ENCODE measurements around the gene RTRAF. TPM values are rescaled to one million over a fixed set of nuclear protein-coding genes. Genes with fewer than 3 reads are reported as not detected.

Gene RTRAF
- total RNA-seq, 4 donors from 2014 or later = 16.7 to 50.7 (median 35.7) TPM

GRCh38 chr14:52053044-52053443, 63.7 kb downstream of the RTRAF start:
- peak overlapping the region in 3 of 4 donors; percentile 24 to 74 (median 71) for H3K27ac ChIP-seq
- H3K9me3 ChIP-seq = no peaks in the 10 kb centered on the region
- H3K27me3 ChIP-seq = no peaks in the 10 kb centered on the region
- H3K4me3 ChIP-seq = no peak overlapping the region
- TF ChIP-seq EP300 (IDR thresholded peaks at IDR 0.05) (no peak), POLR2A (IDR thresholded peaks at IDR 0.05) (no peak)
- TF ChIP-seq, protein P1, sequence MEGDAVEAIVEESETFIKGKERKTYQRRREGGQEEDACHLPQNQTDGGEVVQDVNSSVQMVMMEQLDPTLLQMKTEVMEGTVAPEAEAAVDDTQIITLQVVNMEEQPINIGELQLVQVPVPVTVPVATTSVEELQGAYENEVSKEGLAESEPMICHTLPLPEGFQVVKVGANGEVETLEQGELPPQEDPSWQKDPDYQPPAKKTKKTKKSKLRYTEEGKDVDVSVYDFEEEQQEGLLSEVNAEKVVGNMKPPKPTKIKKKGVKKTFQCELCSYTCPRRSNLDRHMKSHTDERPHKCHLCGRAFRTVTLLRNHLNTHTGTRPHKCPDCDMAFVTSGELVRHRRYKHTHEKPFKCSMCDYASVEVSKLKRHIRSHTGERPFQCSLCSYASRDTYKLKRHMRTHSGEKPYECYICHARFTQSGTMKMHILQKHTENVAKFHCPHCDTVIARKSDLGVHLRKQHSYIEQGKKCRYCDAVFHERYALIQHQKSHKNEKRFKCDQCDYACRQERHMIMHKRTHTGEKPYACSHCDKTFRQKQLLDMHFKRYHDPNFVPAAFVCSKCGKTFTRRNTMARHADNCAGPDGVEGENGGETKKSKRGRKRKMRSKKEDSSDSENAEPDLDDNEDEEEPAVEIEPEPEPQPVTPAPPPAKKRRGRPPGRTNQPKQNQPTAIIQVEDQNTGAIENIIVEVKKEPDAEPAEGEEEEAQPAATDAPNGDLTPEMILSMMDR (IDR thresholded peaks at IDR 0.05) = no peak
- 41% methylated on average over 5 of the region's 5 CpGs for WGBS, 2 donors
- H3K4me1 ChIP-seq = peaks cover 0 to 86% (median 51%) of the 10 kb centered on the region in 4 donors
- DNase-seq (ENCODE audit: low spot score in 2 of 2) = no peak
- peaks cover 0 to 5% (median 0%) of the 10 kb centered on the region in 3 donors for H3K36me3 ChIP-seq

DNA sequence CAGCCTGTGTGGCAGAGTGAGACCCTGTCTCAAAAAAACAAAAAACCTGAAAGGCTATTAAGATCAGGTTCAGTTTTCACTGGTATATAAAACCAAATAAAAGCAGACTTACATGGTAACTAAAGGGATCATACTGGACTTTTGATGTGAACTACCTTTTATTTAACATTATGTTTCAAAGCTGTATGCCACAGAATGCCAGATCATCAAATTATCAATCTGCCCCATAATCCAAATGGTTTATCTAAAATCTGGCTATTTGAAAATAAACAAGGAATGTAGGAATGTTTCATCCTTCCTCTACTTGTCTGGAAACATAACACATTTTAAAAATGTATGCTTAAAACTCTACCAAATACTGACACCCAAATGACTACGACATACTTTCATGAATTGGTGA, 65.3 kb downstream of the RTRAF start:
- Histone ChIP-seq H3K36me3 (peaks cover 0 to 5% (median 0%) of the 10 kb centered on the region in 3 donors), H3K9me3 (no peaks in the 10 kb centered on the region), H3K27ac (peak overlapping the region in 2 of 4 donors; percentile 61 to 74), H3K4me3 (no peak overlapping the region), H3K4me1 (peaks cover 0 to 87% (median 49%) of the 10 kb centered on the region in 4 donors), H3K27me3 (no peaks in the 10 kb centered on the region)
- no peak for TF ChIP-seq EP300 (IDR thresholded peaks at IDR 0.05)
- TF ChIP-seq, protein P1 (IDR thresholded peaks at IDR 0.05) = no peak
- no peak for TF ChIP-seq POLR2A (IDR thresholded peaks at IDR 0.05)
- DNase-seq (ENCODE audit: low spot score in 2 of 2) = no peak
- 37 to 38% methylated on average over 1 of the region's 1 CpG for WGBS, 2 donors

DNA sequence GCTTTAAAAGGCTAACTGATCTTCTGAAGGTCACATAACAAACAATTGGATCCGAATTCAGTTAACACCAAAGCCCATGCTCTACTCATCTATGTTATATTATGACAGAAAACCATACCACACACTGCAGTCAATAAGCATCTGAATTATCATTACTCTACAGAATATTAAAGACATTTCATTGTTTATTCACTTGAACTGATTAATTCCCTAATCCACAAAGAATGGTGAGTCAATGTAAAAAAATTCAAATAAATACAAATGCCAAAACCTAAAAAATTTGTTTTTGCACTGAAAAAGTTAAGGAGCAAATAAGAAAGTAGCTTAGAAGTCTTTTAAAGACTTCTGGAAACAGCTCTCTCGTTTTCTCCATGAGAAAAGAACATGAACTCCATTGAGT, 65.8 kb downstream of the RTRAF start:
- Histone ChIP-seq H3K27me3 (no peaks in the 10 kb centered on the region), H3K4me1 (peaks cover 0 to 87% (median 50%) of the 10 kb centered on the region in 4 donors), H3K36me3 (peaks cover 0 to 5% (median 0%) of the 10 kb centered on the region in 3 donors), H3K27ac (peak overlapping the region in 2 of 4 donors; percentile 61 to 74), H3K9me3 (no peaks in the 10 kb centered on the region), H3K4me3 (no peak overlapping the region)
- DNase-seq (ENCODE audit: low spot score in 2 of 2) = no peak
- 23 to 37% methylated on average over 2 of the region's 2 CpGs for WGBS, 2 donors
- TF ChIP-seq POLR2A (IDR thresholded peaks at IDR 0.05) = no peak
- TF ChIP-seq EP300 (IDR thresholded peaks at IDR 0.05) = no peak
- TF ChIP-seq, protein P1 (IDR thresholded peaks at IDR 0.05) = no peak

GRCh38 chr14:52058341-52058740, 69.0 kb downstream of the RTRAF start:
- no peaks in the 10 kb centered on the region for H3K27me3 ChIP-seq
- no peak for TF ChIP-seq EP300 (IDR thresholded peaks at IDR 0.05)
- TF ChIP-seq, protein P1 (IDR thresholded peaks at IDR 0.05) = no peak
- TF ChIP-seq POLR2A (IDR thresholded peaks at IDR 0.05) = no peak
- H3K9me3 ChIP-seq = no peaks in the 10 kb centered on the region
- 63 to 69% methylated on average over 3 of the region's 3 CpGs for WGBS, 2 donors
- H3K27ac ChIP-seq = peak overlapping the region in 2 of 4 donors; percentile 78 to 88
- no peak for DNase-seq (ENCODE audit: low spot score in 2 of 2)
- H3K4me3 ChIP-seq = no peak overlapping the region
- peaks cover 0 to 87% (median 48%) of the 10 kb centered on the region in 4 donors for H3K4me1 ChIP-seq
- peaks cover 0 to 5% (median 0%) of the 10 kb centered on the region in 3 donors for H3K36me3 ChIP-seq

DNA sequence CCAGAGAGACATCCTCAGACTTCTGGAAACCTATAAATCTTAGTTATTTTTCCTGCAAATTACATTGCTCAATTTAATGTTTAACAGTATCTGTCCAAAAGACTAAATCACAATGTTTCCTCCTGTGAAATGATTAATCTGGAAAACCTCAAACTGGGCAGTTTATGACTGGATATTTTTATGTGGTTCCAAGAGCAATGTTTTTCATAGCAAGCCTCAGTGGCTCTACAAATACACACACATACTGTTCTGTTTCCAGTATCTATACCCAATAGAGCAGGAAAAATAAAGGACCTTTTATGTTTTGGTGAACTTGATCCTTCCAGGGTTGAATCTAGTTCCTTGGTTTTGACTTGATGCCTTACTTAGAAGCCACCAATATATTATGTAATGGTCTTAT, 70.3 kb downstream of the RTRAF start:
- TF ChIP-seq, protein P1 (IDR thresholded peaks at IDR 0.05) = no peak
- TF ChIP-seq POLR2A (IDR thresholded peaks at IDR 0.05) (no peak), EP300 (IDR thresholded peaks at IDR 0.05) (no peak)
- Histone ChIP-seq H3K4me3 (no peak overlapping the region), H3K27ac (peak overlapping the region in 2 of 4 donors; percentile 78 to 88), H3K4me1 (peaks cover 0 to 82% (median 36%) of the 10 kb centered on the region in 4 donors), H3K9me3 (no peaks in the 10 kb centered on the region), H3K27me3 (no peaks in the 10 kb centered on the region), H3K36me3 (peaks cover 0 to 5% (median 0%) of the 10 kb centered on the region in 3 donors)
- DNase-seq (ENCODE audit: low spot score in 2 of 2) = no peak

Data from tibial nerve (tissue), 4 donors.